ENCODE data around the gene SELP. TPM values are rescaled to one million over a fixed set of nuclear protein-coding genes. Genes with fewer than 3 reads are reported as not detected.

The SELP gene
- polyA plus RNA-seq, 1 donor (not counting 4 experiments of a cell fraction or from before 2014, with no cell fraction given), result 0.09 TPM

GRCh38 chr1:169648709-169649108 is 18.8 kb upstream of the SELP start:
- TF ChIP-seq EZH2 (IDR thresholded peaks at IDR 0.05; ENCODE audit: low read length), result no peak
- TF ChIP-seq CTCF (optimal IDR thresholded peaks at IDR 0.05 in 1 of 3, IDR thresholded peaks at IDR 0.05 in 1 of 3, conservative IDR thresholded peaks at IDR 0.05 in 1 of 3; ENCODE audit: extremely low read depth in 1 of 3, insufficient read depth in 2 of 3, low read length in 3 of 3), result no peak
- Histone ChIP-seq H3K79me2 (ENCODE audit: control insufficient read depth, insufficient read depth, low read length) (no peaks in the 10 kb centered on the region), H3K36me3 (ENCODE audit: control insufficient read depth in 2 of 2, extremely low read depth in 1 of 2, insufficient read depth in 2 of 2, low read length in 2 of 2) (no peaks in the 10 kb centered on the region), H4K20me1 (ENCODE audit: control insufficient read depth, extremely low read depth, insufficient read depth, low read length) (no peaks in the 10 kb centered on the region), H3K27me3 (ENCODE audit: control insufficient read depth, extremely low read depth, insufficient read depth, low read length) (peaks cover 3% of the 10 kb centered on the region), H3K27ac (ENCODE audit: control insufficient read depth, insufficient read depth, low read length) (no peak overlapping the region), H3K9me1 (ENCODE audit: control insufficient read depth, extremely low read depth, insufficient read depth, low read length) (no peaks in the 10 kb centered on the region), H3K9me3 (ENCODE audit: control insufficient read depth, low read depth, low read length) (no peaks in the 10 kb centered on the region), H3K4me3 (ENCODE audit: control insufficient read depth in 2 of 3, extremely low read depth in 1 of 3, insufficient read depth in 2 of 3, low read depth in 1 of 3, low read length in 3 of 3) (no peak overlapping the region), H3K4me1 (ENCODE audit: control insufficient read depth, extremely low read depth, insufficient read depth, low read length) (no peaks in the 10 kb centered on the region), H3K4me2 (ENCODE audit: control insufficient read depth, extremely low read depth, insufficient read depth, low read depth, low read length) (no peak overlapping the region), H2AFZ (ENCODE audit: control insufficient read depth, low read length) (no peak overlapping the region), H3K9ac (ENCODE audit: control insufficient read depth, extremely low read depth, insufficient read depth, low read length) (no peak overlapping the region)
- DNase-seq (ENCODE audit: low read depth, low spot score) (no peak), FAIRE-seq (no peak)
- dilution Hi-C loops (cut with MboI; ENCODE audit: extremely low pct_ligation_motif_present, low sequenced_read_pairs), result no loop called here

GRCh38 chr1:169648187-169648586 is 18.3 kb upstream of the SELP start:
- dilution Hi-C loops (cut with MboI; ENCODE audit: extremely low pct_ligation_motif_present, low sequenced_read_pairs), result no loop called here
- Histone ChIP-seq H2AFZ (ENCODE audit: control insufficient read depth, low read length) (no peak overlapping the region), H4K20me1 (ENCODE audit: control insufficient read depth, extremely low read depth, insufficient read depth, low read length) (no peaks in the 10 kb centered on the region), H3K9ac (ENCODE audit: control insufficient read depth, extremely low read depth, insufficient read depth, low read length) (no peak overlapping the region), H3K4me1 (ENCODE audit: control insufficient read depth, extremely low read depth, insufficient read depth, low read length) (no peaks in the 10 kb centered on the region), H3K9me3 (ENCODE audit: control insufficient read depth, low read depth, low read length) (no peaks in the 10 kb centered on the region), H3K4me3 (ENCODE audit: control insufficient read depth in 2 of 3, extremely low read depth in 1 of 3, insufficient read depth in 2 of 3, low read depth in 1 of 3, low read length in 3 of 3) (no peak overlapping the region), H3K27ac (ENCODE audit: control insufficient read depth, insufficient read depth, low read length) (no peak overlapping the region), H3K9me1 (ENCODE audit: control insufficient read depth, extremely low read depth, insufficient read depth, low read length) (no peaks in the 10 kb centered on the region), H3K79me2 (ENCODE audit: control insufficient read depth, insufficient read depth, low read length) (no peaks in the 10 kb centered on the region), H3K36me3 (ENCODE audit: control insufficient read depth in 2 of 2, extremely low read depth in 1 of 2, insufficient read depth in 2 of 2, low read length in 2 of 2) (no peaks in the 10 kb centered on the region), H3K4me2 (ENCODE audit: control insufficient read depth, extremely low read depth, insufficient read depth, low read depth, low read length) (no peak overlapping the region), H3K27me3 (ENCODE audit: control insufficient read depth, extremely low read depth, insufficient read depth, low read length) (peaks cover 3% of the 10 kb centered on the region)
- TF ChIP-seq EZH2 (IDR thresholded peaks at IDR 0.05; ENCODE audit: low read length), result no peak
- TF ChIP-seq CTCF (optimal IDR thresholded peaks at IDR 0.05 in 1 of 3, IDR thresholded peaks at IDR 0.05 in 1 of 3, conservative IDR thresholded peaks at IDR 0.05 in 1 of 3; ENCODE audit: extremely low read depth in 1 of 3, insufficient read depth in 2 of 3, low read length in 3 of 3), result no peak
- DNase-seq (ENCODE audit: low read depth, low spot score) (no peak), FAIRE-seq (no peak)
